Ovary (tissue), 9 donors: Measurements from ENCODE around the gene ZNF500. TPM values are rescaled to one million over a fixed set of nuclear protein-coding genes. Genes with fewer than 3 reads are reported as not detected.

Experiments
- DNase-seq, 5 donors: peaks; one replicate each; pipeline ENCODE4 v3.0.0-alpha.2; 2019 to 2020
- H3K27ac ChIP-seq, 2 donors: fragments of 200-600 bp; one replicate each; pipeline versions ENCODE4 v1.5.1 to v1.8.0; 2019 to 2022
- H3K27me3 ChIP-seq: fragments of 200-600 bp; one replicate; pipeline ENCODE4 v1.8.0; 2022
- H3K36me3 ChIP-seq: fragments of 200-600 bp; sonication (generic); one replicate; pipeline ENCODE4 v1.5.1; 2019
- H3K4me1 ChIP-seq: one replicate; pipeline ENCODE4 v1.8.1; 2013; ENCODE audit warnings: mild to moderate bottlenecking, moderate library complexity; ENCODE audit not compliant: insufficient read depth
- H3K4me3 ChIP-seq: fragments of 200-600 bp; sonication (generic); one replicate; pipeline ENCODE4 v1.5.1; 2017
- H3K9me3 ChIP-seq, 2 donors: fragments of 200-600 bp in 1 of 2; sonication (generic) in 1 of 2; one replicate each; pipeline versions ENCODE4 v1.5.1 to v1.8.1; 2013 to 2019; ENCODE audit warnings: mild to moderate bottlenecking in 1 of 2, moderate library complexity in 1 of 2
- CTCF ChIP-seq, 3 donors: fragments of 450-650 bp in 2 of 3; fragments of 200-600 bp in 1 of 3; IDR thresholded peaks; one replicate each; pipeline versions ENCODE4 v1.5.1 to v1.8.0; 2016 to 2022; ENCODE audit warnings: antibody characterized with exemption in 3 of 3, mild to moderate bottlenecking in 1 of 3
- EP300 ChIP-seq: sonication (generic); formaldehyde crosslinking; IDR thresholded peaks from one replicate; pipeline ENCODE4 v1.6.1; 2017; ENCODE audit warnings: antibody characterized with exemption
- POLR2A ChIP-seq: fragments of 450-650 bp; IDR thresholded peaks from one replicate; pipeline ENCODE4 v1.6.1; 2017; ENCODE audit warnings: antibody characterized with exemption, mild to moderate bottlenecking, moderate library complexity
- WGBS, 3 donors: extraction: QIAGEN DNeasy Blood & Tissue Kit in 1 of 3; methylation state at CpG; one replicate each; pipeline versions ENCODE4 v1.1.5 to v1.1.7; 2013 to 2017; 5-methylcytosine and 5-hydroxymethylcytosine counted together
- intact Hi-C, 4 donors: fragments of 100-400 bp; cut with DNase I; formaldehyde crosslinking; loops; one replicate each; pipeline versions ENCODE4 v1.11.0 to v1.15.1; 2022 to 2023
- polyA plus RNA-seq, 2 donors: library from polyadenylated mRNA; stranded (reverse); fragments of 200-250 nt in 1 of 2; fragments of 350-450 nt in 1 of 2; fragmentation: Illumina TruSeq in 1 of 2; extraction: RNeasy Lipid Tissue Mini Kit (QIAGEN cat#74804) in 1 of 2; gene quantifications; one replicate each; pipeline ENCODE4 v1.2.3, GENCODE V29; 2013 to 2014
- total RNA-seq, 7 donors: library from RNA; depleted of rRNA in 2 of 7; stranded (reverse); fragments of >200 nt in 2 of 7; fragmentation: NEBNext Ultra II Directional in 3 of 7; extraction: Animal tissue kit (Norgen Biotek cat#: 25700) in 3 of 7; gene quantifications; one replicate each; pipeline versions ENCODE4 v1.1.0 to v1.2.4, GENCODE V29; 2016 to 2023
- donor health status: DM: no; HTN: no; CAD: no; lungs with moderate emphysema.
- donor health status: DM: no; HTN: no; CAD: no.
- donor health status: Bipolar disorder and iron deficiency.
- donor health status: DM: yes; HTN: yes; CAD: no.
- donor health status: DM: no; HTN: no; CAD: no.
- donor health status: DM: yes; HTN: yes; CAD: no.

ZNF500 gene
- total and polyA plus RNA-seq, 9 donors = 4.7 to 27.7 (median 22.1) TPM

- Histone ChIP-seq H3K36me3 (no peaks in the 10 kb centered on the region), H3K4me1 (no peaks in the 10 kb centered on the region), H3K9me3 (no peaks in the 10 kb centered on the region), H3K27me3 (no peaks in the 10 kb centered on the region), H3K4me3 (no peak overlapping the region), H3K27ac (no peak overlapping the region)
- TF ChIP-seq POLR2A (no peak), EP300 (no peak), CTCF (IDR thresholded peaks at IDR 0.05) (no peak)
- no peak for DNase-seq
- WGBS, 3 donors = 55 to 65% (median 59%) methylated on average over 13 of the region's 13 CpGs
- intact Hi-C loops = no loop called here
Observed at GRCh38 chr16:4792951-4793513, 26.1 kb upstream of the ZNF500 start.

- intact Hi-C loops = no loop called here
- TF ChIP-seq CTCF (IDR thresholded peaks at IDR 0.05) = no peak
- no peak for TF ChIP-seq EP300
- TF ChIP-seq POLR2A = no peak
Observed at GRCh38 chr16:4790871-4791270, 23.9 kb upstream of the ZNF500 start.

GRCh38 chr16:4790261-4790660, 23.3 kb upstream of the ZNF500 start:
- no peak overlapping the region for H3K27ac ChIP-seq
- no peaks in the 10 kb centered on the region for H3K4me1 ChIP-seq
- H3K9me3 ChIP-seq = no peaks in the 10 kb centered on the region
- DNase-seq = no peak
- H3K4me3 ChIP-seq = no peak overlapping the region
- no peaks in the 10 kb centered on the region for H3K27me3 ChIP-seq
- TF ChIP-seq CTCF (IDR thresholded peaks at IDR 0.05) (no peak), EP300 (no peak), POLR2A (no peak)
- 81 to 88% (median 87%) methylated on average over 10 of the region's 10 CpGs for WGBS, 3 donors
- intact Hi-C loops = no loop called here
- H3K36me3 ChIP-seq = no peaks in the 10 kb centered on the region

More at GRCh38 chr16:4790871-4791270, 23.9 kb upstream of the ZNF500 start:
- Histone ChIP-seq H3K9me3 (no peaks in the 10 kb centered on the region), H3K27ac (no peak overlapping the region), H3K36me3 (no peaks in the 10 kb centered on the region), H3K4me3 (no peak overlapping the region), H3K27me3 (no peaks in the 10 kb centered on the region), H3K4me1 (no peaks in the 10 kb centered on the region)
- no peak for DNase-seq
- WGBS, 3 donors = 72 to 80% (median 77%) methylated on average over 10 of the region's 10 CpGs

- Histone ChIP-seq H3K27ac (no peak overlapping the region), H3K9me3 (no peaks in the 10 kb centered on the region), H3K36me3 (no peaks in the 10 kb centered on the region), H3K4me3 (no peak overlapping the region), H3K27me3 (no peaks in the 10 kb centered on the region), H3K4me1 (no peaks in the 10 kb centered on the region)
- TF ChIP-seq EP300 (no peak), POLR2A (no peak), CTCF (IDR thresholded peaks at IDR 0.05) (no peak)
- WGBS, 3 donors = 67 to 84% (median 77%) methylated on average over 7 of the region's 7 CpGs
- intact Hi-C loops = no loop called here
- no peak for DNase-seq
Observed at GRCh38 chr16:4788910-4789309, 21.9 kb upstream of the ZNF500 start.
